Ascending aorta (tissue), 2 donors: ENCODE data around the gene STX17. TPM values are rescaled to one million over a fixed set of nuclear protein-coding genes. Genes with fewer than 3 reads are reported as not detected.
"Not testable (repeated sequence)": the region's sequence is repeated elsewhere in the genome, so short reads cannot be mapped to it uniquely, and the experiment has no call there.

Experiments
- DNase-seq, 2 donors: peaks; one replicate each; pipeline ENCODE4 v3.0.0-alpha.2; 2019; ENCODE audit warnings: low spot score in 2 of 2
- H3K27ac ChIP-seq, 2 donors: fragments of 200-600 bp; sonication (generic); one replicate each; pipeline ENCODE4 v1.5.1; 2016 to 2017; ENCODE audit warnings: mild to moderate bottlenecking in 1 of 2
- H3K27me3 ChIP-seq: fragments of 200-600 bp; sonication (generic); one replicate; pipeline ENCODE4 v1.5.1; 2017
- H3K36me3 ChIP-seq, 2 donors: fragments of 200-600 bp; sonication (generic); one replicate each; pipeline ENCODE4 v1.5.1; 2016
- H3K4me1 ChIP-seq, 2 donors: fragments of 200-600 bp; sonication (generic); one replicate each; pipeline ENCODE4 v1.5.1; 2016 to 2017; ENCODE audit warnings: mild to moderate bottlenecking in 1 of 2
- H3K4me3 ChIP-seq, 2 donors: fragments of 200-600 bp; sonication (generic); one replicate each; pipeline ENCODE4 v1.5.1; 2016 to 2017; ENCODE audit warnings: mild to moderate bottlenecking in 1 of 2
- H3K9me3 ChIP-seq, 2 donors: fragments of 200-600 bp; sonication (generic); one replicate each; pipeline ENCODE4 v1.5.1; 2016
- intact Hi-C: fragments of 100-400 bp; cut with DNase I; formaldehyde crosslinking; loops from one replicate; pipeline ENCODE4 v1.15.1; 2023
- total RNA-seq: library from RNA; depleted of rRNA; stranded (reverse); fragments of >200 nt; gene quantifications from one replicate; pipeline ENCODE4 v1.1.0, GENCODE V29; 2016
- TF ChIP-seq, protein P1 (sequence below), 3 experiments: fragments of 200-600 bp in 2 of 3; fragments of 450-650 bp in 1 of 3; sonication (generic) in 2 of 3; IDR thresholded peaks; one replicate each; pipeline ENCODE4 v1.5.1; 2016 to 2019; ENCODE audit warnings: antibody characterized with exemption in 3 of 3, mild to moderate bottlenecking in 1 of 3, moderate library complexity in 1 of 3

STX17 gene
- total RNA-seq, 1 donor from 2014 or later, result 24.9 TPM

- intact Hi-C loops, result no loop called here
- Histone ChIP-seq H3K9me3 (no peaks in the 10 kb centered on the region), H3K36me3 (peaks cover 5 to 12% of the 10 kb centered on the region in 2 donors), H3K27ac (no peak overlapping the region), H3K4me1 (no peaks in the 10 kb centered on the region), H3K27me3 (no peaks in the 10 kb centered on the region), H3K4me3 (no peak overlapping the region)
- TF ChIP-seq, protein P1, sequence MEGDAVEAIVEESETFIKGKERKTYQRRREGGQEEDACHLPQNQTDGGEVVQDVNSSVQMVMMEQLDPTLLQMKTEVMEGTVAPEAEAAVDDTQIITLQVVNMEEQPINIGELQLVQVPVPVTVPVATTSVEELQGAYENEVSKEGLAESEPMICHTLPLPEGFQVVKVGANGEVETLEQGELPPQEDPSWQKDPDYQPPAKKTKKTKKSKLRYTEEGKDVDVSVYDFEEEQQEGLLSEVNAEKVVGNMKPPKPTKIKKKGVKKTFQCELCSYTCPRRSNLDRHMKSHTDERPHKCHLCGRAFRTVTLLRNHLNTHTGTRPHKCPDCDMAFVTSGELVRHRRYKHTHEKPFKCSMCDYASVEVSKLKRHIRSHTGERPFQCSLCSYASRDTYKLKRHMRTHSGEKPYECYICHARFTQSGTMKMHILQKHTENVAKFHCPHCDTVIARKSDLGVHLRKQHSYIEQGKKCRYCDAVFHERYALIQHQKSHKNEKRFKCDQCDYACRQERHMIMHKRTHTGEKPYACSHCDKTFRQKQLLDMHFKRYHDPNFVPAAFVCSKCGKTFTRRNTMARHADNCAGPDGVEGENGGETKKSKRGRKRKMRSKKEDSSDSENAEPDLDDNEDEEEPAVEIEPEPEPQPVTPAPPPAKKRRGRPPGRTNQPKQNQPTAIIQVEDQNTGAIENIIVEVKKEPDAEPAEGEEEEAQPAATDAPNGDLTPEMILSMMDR (IDR thresholded peaks at IDR 0.05), result no peak
- DNase-seq, result no peak
Observed at GRCh38 chr9:99978221-99978620, 71.8 kb downstream of the STX17 start.

DNA sequence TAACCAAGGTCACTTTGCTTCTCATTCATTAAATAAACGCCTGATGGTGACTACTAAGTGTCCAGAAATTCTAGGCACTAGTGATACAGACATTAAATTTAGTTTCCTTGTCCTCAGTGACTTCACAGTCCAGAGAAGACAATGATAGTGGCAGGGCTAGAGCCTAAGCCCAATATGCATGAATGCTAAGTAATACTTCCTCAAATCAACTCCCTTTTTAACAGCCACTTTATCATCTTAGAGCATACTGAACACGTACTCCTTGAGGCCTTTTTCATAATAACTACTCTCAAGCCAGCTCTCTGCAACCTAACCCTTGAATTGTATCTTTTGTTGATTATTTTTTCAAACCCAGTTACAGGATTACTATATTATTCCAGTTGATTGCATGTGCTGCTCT lies 74.1 kb downstream of the STX17 start:
- Histone ChIP-seq H3K4me3 (no peak overlapping the region), H3K4me1 (no peaks in the 10 kb centered on the region), H3K27me3 (no peaks in the 10 kb centered on the region), H3K36me3 (peaks cover 5 to 9% of the 10 kb centered on the region in 2 donors), H3K9me3 (no peaks in the 10 kb centered on the region), H3K27ac (no peak overlapping the region)
- intact Hi-C loops, result no loop called here
- TF ChIP-seq, protein P1 (IDR thresholded peaks at IDR 0.05), result no peak
- no peak for DNase-seq

DNA sequence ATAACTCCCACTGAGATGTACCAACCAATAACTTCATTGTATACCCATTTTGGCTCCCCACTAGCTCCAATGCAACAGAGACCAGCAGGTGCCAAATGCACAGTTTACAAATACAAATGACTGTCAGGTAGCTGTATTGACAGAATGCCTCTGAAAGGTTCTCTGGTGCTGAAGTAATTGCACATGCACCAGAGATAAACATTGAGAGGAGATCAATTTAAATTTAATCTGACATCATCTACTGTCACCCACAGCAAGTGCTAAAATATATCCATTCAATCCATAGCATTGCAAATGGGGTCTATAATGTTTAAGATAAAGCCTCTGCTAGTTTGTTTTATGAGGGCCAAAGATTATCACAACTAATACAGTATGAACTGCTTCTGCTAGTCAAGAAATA lies 80.2 kb downstream of the STX17 start:
- H3K9me3 ChIP-seq, result peaks cover 7 to 32% of the 10 kb centered on the region in 2 donors
- H3K4me3 ChIP-seq, result no peak overlapping the region
- no peak for DNase-seq
- peaks cover 15 to 16% of the 10 kb centered on the region in 2 donors for H3K36me3 ChIP-seq
- intact Hi-C loops, result no loop called here
- TF ChIP-seq, protein P1 (IDR thresholded peaks at IDR 0.05), result no peak
- no peaks in the 10 kb centered on the region for H3K27me3 ChIP-seq
- H3K4me1 ChIP-seq, result no peaks in the 10 kb centered on the region
- no peak overlapping the region for H3K27ac ChIP-seq

DNA sequence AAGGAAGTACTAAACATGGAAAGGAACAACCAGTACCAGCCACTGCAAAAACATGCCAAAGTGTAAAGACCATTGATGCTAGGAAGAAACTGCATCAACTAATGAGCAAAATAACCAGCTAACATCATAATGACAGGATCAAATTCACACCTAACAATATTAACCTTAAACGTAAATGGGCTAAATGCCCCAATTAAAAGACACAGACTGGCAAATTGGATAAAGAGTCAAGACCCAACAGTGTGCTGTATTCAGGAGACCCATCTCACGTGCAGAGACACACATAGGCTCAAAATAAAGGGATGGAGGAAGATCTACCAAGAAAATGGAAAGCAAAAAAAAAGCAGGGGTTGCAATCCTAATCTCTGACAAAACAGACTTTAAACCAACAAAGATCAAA lies 84.1 kb downstream of the STX17 start:
- H3K9me3 ChIP-seq, result peaks cover 7 to 52% of the 10 kb centered on the region in 2 donors
- intact Hi-C loops, H3K4me1 ChIP-seq, DNase-seq, H3K27me3 ChIP-seq, H3K4me3 ChIP-seq, H3K27ac ChIP-seq: not testable (repeated sequence)
- peaks cover 10 to 18% of the 10 kb centered on the region in 2 donors for H3K36me3 ChIP-seq

GRCh38 chr9:99998266-99998665 lies 91.8 kb downstream of the STX17 start:
- peaks cover 0 to 6% of the 10 kb centered on the region in 2 donors for H3K9me3 ChIP-seq
- peaks cover 0 to 15% of the 10 kb centered on the region in 2 donors for H3K36me3 ChIP-seq
- TF ChIP-seq, protein P1 (IDR thresholded peaks at IDR 0.05), result no peak
- no peak for DNase-seq
- no peak overlapping the region for H3K27ac ChIP-seq
- no peaks in the 10 kb centered on the region for H3K27me3 ChIP-seq
- intact Hi-C loops, result no loop called here
- no peak overlapping the region for H3K4me3 ChIP-seq
- no peaks in the 10 kb centered on the region for H3K4me1 ChIP-seq

GRCh38 chr9:99998866-99999265 lies 92.4 kb downstream of the STX17 start:
- no peak for DNase-seq
- H3K27me3 ChIP-seq, result no peaks in the 10 kb centered on the region
- no peaks in the 10 kb centered on the region for H3K4me1 ChIP-seq
- H3K4me3 ChIP-seq, result no peak overlapping the region
- H3K27ac ChIP-seq, result no peak overlapping the region
- intact Hi-C loops, result no loop called here
- TF ChIP-seq, protein P1 (IDR thresholded peaks at IDR 0.05), result no peak
- H3K36me3 ChIP-seq, result peaks cover 0 to 21% of the 10 kb centered on the region in 2 donors
- no peaks in the 10 kb centered on the region for H3K9me3 ChIP-seq
